Suprapubic skin (tissue), 4 donors: ENCODE data around the gene BMP8B.
"Not testable (repeated sequence)": the region's sequence is repeated elsewhere in the genome, so short reads cannot be mapped to it uniquely, and the experiment has no call there.

Source experiments
- CTCF ChIP-seq, 2 donors: fragments of 200-600 bp in 1 of 2; fragments of 450-650 bp in 1 of 2; sonication (generic) in 1 of 2; IDR thresholded peaks; one replicate each; pipeline ENCODE4 v1.5.1; 2016 to 2019; ENCODE audit warnings: antibody characterized with exemption in 2 of 2, mild to moderate bottlenecking in 1 of 2, moderate library complexity in 1 of 2
- EP300 ChIP-seq: sonication (generic); formaldehyde crosslinking; IDR thresholded peaks from one replicate; pipeline ENCODE4 v1.6.1; 2017; ENCODE audit warnings: antibody characterized with exemption
- POLR2A ChIP-seq, 2 donors: fragments of 450-650 bp; IDR thresholded peaks; one replicate each; pipeline ENCODE4 v1.6.1; 2017; ENCODE audit warnings: antibody characterized with exemption in 2 of 2, mild to moderate bottlenecking in 2 of 2, moderate library complexity in 2 of 2
- POLR2AphosphoS5 ChIP-seq, 3 donors: sonication (generic); formaldehyde crosslinking; IDR thresholded peaks; one replicate each; pipeline ENCODE4 v1.6.1; 2017; ENCODE audit warnings: antibody characterized with exemption in 3 of 3

- not testable (repeated sequence) for TF ChIP-seq POLR2A (IDR thresholded peaks at IDR 0.05); CTCF (IDR thresholded peaks at IDR 0.05); POLR2AphosphoS5 (IDR thresholded peaks at IDR 0.05); EP300
Measured at GRCh38 chr1:39823450-39823849, 34.8 kb upstream of the BMP8B start.
